Left ventricle myocardium inferior (tissue), 1 donor: Measurements from ENCODE around the gene METTL24. TPM values are rescaled to one million over a fixed set of nuclear protein-coding genes. Genes with fewer than 3 reads are reported as not detected.

Experiments used
- DNase-seq: peaks from one replicate; pipeline ENCODE4 v3.0.0-alpha.2; 2020
- H3K27ac ChIP-seq: fragments of 200-600 bp; replicated peaks from 2 replicates; pipeline ENCODE4 v1.8.0; 2021
- H3K27me3 ChIP-seq: fragments of 200-600 bp; 2 replicates; pipeline ENCODE4 v1.8.0; 2021; ENCODE audit warnings: low read depth
- H3K36me3 ChIP-seq: fragments of 200-600 bp; 2 replicates; pipeline ENCODE4 v1.8.0; 2021
- H3K4me1 ChIP-seq: fragments of 200-600 bp; 2 replicates; pipeline ENCODE4 v1.8.0; 2021
- H3K4me3 ChIP-seq: fragments of 200-600 bp; 2 replicates; pipeline ENCODE4 v1.8.0; 2021; ENCODE audit warnings: mild to moderate bottlenecking, moderate library complexity
- H3K9me3 ChIP-seq: fragments of 200-600 bp; replicated peaks from 2 replicates; pipeline ENCODE4 v1.8.0; 2021
- intact Hi-C: fragments of 100-400 bp; cut with micrococcal nuclease; formaldehyde crosslinking; loops from one replicate; pipeline ENCODE4 v1.11.0; 2022
- total RNA-seq: library from RNA; stranded (reverse); fragmentation: NEBNext Ultra II Directional; extraction: Animal tissue kit (Norgen Biotek cat#: 25700); gene quantifications from one replicate; pipeline ENCODE4 v1.2.1, GENCODE V29; 2021
- TF ChIP-seq, protein P1 (sequence below): fragments of 200-600 bp; IDR thresholded peaks from 2 replicates; pipeline ENCODE4 v1.8.0; 2021; ENCODE audit warnings: antibody characterized with exemption, mild to moderate bottlenecking, borderline replicate concordance
- donor health status: DM: no; HTN: yes; CAD: no; lungs with severe emphysema.

The METTL24 gene
- total RNA-seq, 1 donor from 2014 or later: 1.2 TPM

DNA sequence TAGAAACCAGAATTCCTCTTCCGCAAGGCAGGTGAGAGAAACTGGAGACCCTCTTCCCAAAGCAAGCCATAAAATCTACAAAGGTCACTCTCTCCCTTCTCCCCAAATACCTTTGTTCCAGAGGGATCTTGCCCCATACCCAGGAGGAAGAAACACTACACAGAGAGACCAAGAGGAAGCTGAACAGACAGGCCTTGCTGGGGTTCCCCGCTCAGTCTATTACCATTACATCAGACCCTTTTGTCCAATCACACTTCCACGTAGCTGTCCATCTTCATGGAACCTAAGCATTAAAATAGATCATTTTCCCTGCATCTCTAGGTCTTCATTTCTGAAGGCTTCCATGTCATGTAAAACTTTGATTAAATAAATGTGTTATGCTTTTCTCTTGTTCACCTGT, 32.1 kb downstream of the METTL24 start:
- Histone ChIP-seq H3K36me3 (no peaks in the 10 kb centered on the region), H3K4me1 (peaks cover 2% of the 10 kb centered on the region), H3K27me3 (no peaks in the 10 kb centered on the region), H3K4me3 (no peak overlapping the region), H3K27ac (no peak overlapping the region), H3K9me3 (no peaks in the 10 kb centered on the region)
- no peak for DNase-seq
- intact Hi-C loops: no loop called here
- TF ChIP-seq, protein P1, sequence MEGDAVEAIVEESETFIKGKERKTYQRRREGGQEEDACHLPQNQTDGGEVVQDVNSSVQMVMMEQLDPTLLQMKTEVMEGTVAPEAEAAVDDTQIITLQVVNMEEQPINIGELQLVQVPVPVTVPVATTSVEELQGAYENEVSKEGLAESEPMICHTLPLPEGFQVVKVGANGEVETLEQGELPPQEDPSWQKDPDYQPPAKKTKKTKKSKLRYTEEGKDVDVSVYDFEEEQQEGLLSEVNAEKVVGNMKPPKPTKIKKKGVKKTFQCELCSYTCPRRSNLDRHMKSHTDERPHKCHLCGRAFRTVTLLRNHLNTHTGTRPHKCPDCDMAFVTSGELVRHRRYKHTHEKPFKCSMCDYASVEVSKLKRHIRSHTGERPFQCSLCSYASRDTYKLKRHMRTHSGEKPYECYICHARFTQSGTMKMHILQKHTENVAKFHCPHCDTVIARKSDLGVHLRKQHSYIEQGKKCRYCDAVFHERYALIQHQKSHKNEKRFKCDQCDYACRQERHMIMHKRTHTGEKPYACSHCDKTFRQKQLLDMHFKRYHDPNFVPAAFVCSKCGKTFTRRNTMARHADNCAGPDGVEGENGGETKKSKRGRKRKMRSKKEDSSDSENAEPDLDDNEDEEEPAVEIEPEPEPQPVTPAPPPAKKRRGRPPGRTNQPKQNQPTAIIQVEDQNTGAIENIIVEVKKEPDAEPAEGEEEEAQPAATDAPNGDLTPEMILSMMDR: no peak

DNA sequence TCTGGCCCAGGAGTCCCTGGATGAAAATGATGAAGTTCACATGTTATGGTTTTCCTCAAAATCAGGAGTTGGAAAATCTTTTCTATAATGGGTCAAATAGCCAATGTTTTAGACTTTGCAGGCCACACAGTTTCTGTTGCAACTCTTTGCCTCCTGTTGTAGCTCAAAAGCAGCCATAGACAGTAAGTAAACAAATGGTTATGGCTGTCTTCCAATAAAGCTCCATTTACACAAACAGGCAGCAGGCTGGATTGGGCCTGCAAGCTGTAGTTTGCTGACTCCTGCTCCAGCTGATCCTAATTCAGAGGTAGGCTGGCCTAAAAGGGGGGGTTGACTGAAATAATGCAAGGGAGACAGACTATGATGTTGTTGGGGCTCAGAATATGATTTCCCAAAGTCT, 33.0 kb downstream of the METTL24 start:
- Histone ChIP-seq H3K27ac (no peak overlapping the region), H3K36me3 (no peaks in the 10 kb centered on the region), H3K4me1 (peaks cover 2% of the 10 kb centered on the region), H3K4me3 (no peak overlapping the region), H3K9me3 (no peaks in the 10 kb centered on the region), H3K27me3 (no peaks in the 10 kb centered on the region)
- DNase-seq: no peak
- intact Hi-C loops: no loop called here
- TF ChIP-seq, protein P1: no peak

DNA sequence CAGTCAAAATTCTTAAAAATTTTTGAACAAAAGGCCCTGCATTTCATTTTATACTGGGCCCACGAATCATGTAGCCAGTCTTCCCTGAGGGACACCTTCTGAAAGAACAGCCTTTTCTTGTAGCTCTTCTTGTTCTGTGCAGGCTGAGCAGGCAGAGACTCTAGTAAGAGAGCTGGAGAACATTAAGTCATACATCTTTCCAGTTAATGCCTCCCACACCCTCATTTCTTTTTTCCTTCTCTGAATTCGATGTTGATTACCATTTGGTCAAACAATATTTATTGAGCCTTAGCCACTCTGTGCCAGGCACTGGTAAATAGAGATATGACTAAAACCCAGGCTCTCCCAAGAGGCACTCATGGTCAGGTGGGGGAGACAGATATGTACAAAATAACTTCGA, 33.6 kb downstream of the METTL24 start:
- Histone ChIP-seq H3K36me3 (no peaks in the 10 kb centered on the region), H3K4me1 (peaks cover 2% of the 10 kb centered on the region), H3K27ac (no peak overlapping the region), H3K27me3 (no peaks in the 10 kb centered on the region), H3K4me3 (no peak overlapping the region), H3K9me3 (no peaks in the 10 kb centered on the region)
- no peak for DNase-seq
- intact Hi-C loops: no loop called here
- TF ChIP-seq, protein P1: no peak

DNA sequence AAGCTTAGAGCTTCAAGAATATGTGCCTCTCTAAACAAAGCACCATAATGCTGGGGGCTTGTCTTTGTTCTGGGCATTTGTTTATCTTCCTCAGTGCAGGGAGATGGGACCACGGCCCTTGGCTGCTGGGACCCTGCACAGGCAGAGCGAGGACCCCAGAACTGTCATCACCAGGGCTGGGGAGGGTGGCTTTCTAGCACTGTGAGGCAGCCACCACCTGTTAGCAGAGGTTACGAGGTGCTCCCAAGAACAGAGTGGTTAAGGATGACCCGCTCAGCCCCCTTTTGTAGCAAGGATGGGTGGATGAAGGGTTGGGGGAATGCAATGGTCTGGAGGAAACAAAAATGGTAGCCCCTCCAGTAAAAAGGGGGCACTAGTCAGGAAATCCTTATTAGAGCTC, 34.9 kb downstream of the METTL24 start:
- intact Hi-C loops: no loop called here
- H3K4me1 ChIP-seq: peaks cover 2% of the 10 kb centered on the region
- H3K9me3 ChIP-seq: no peaks in the 10 kb centered on the region
- H3K4me3 ChIP-seq: no peak overlapping the region
- H3K36me3 ChIP-seq: no peaks in the 10 kb centered on the region
- H3K27ac ChIP-seq: no peak overlapping the region
- no peaks in the 10 kb centered on the region for H3K27me3 ChIP-seq
- TF ChIP-seq, protein P1: no peak
- no peak for DNase-seq

DNA sequence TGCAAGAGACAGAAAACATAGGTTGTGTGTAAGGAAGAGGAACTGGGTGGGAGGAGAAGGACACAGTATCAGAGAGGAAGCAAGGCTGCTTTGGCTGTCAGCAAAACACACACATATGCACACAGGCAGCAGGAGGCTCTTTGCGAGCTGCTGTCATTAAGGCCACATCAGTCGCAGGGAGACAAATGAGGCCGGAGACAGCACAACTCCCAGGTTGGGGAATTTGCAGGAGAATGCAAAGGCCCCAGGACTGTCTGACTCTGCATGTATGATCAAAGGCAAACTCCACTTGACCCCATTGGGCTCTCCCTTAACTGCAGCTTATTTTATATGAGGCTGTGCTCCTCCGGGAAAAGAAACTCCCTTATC, 35.3 kb downstream of the METTL24 start:
- H3K27me3 ChIP-seq: no peaks in the 10 kb centered on the region
- H3K9me3 ChIP-seq: no peaks in the 10 kb centered on the region
- H3K4me1 ChIP-seq: peaks cover 2% of the 10 kb centered on the region
- no peaks in the 10 kb centered on the region for H3K36me3 ChIP-seq
- DNase-seq: no peak
- no peak overlapping the region for H3K4me3 ChIP-seq
- TF ChIP-seq, protein P1: no peak
- no peak overlapping the region for H3K27ac ChIP-seq
- intact Hi-C loops: no loop called here
